IPS-15b (cell line): ENCODE measurements around the gene FAM169A.
"Not testable (repeated sequence)": the region's sequence is repeated elsewhere in the genome, so short reads cannot be mapped to it uniquely, and the experiment has no call there.

Source experiments
- H3K27me3 ChIP-seq: one replicate; pipeline ENCODE4 v1.6.1; 2013; ENCODE audit warnings: low read length; ENCODE audit not compliant: control insufficient read depth, insufficient read depth
- H3K36me3 ChIP-seq: one replicate; pipeline ENCODE4 v1.6.1; 2013; ENCODE audit warnings: low read length; ENCODE audit not compliant: control insufficient read depth, insufficient read depth
- H3K4me1 ChIP-seq: one replicate; pipeline ENCODE4 v1.6.1; 2013; ENCODE audit warnings: mild to moderate bottlenecking, low read length; ENCODE audit not compliant: control insufficient read depth, insufficient read depth
- H3K4me3 ChIP-seq: one replicate; pipeline ENCODE4 v1.5.1; 2013; ENCODE audit warnings: low read depth, low read length
- H3K9ac ChIP-seq: one replicate; pipeline ENCODE4 v1.6.1; 2013; ENCODE audit warnings: low read depth, mild to moderate bottlenecking, low read length
- H3K9me3 ChIP-seq: one replicate; pipeline ENCODE4 v1.6.1; 2013; ENCODE audit warnings: mild to moderate bottlenecking, low read length; ENCODE audit not compliant: control insufficient read depth, insufficient read depth

Gene FAM169A

DNA sequence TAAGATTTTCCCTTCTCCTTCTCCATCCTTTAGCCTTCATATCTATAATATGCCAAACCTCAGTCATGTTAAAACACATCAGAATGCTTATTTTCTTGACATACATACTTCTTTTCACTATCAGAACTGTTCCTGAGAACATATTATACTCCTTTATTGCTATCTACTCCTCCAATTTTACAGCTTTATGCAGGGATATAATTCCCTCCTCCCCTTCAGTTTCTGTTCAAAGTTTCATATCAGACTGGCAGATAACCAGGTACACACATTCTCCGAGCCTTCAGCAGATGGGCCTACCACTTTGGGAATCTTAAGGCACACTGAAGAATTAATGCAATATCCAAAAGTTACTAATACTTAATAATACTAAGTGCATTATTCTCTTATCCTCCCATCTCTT, 29.1 kb downstream of the FAM169A start:
- H3K4me1 ChIP-seq: no peaks in the 10 kb centered on the region
- no peaks in the 10 kb centered on the region for H3K27me3 ChIP-seq
- peaks cover 4% of the 10 kb centered on the region for H3K36me3 ChIP-seq
- no peak overlapping the region for H3K4me3 ChIP-seq
- no peak overlapping the region for H3K9ac ChIP-seq
- H3K9me3 ChIP-seq: no peaks in the 10 kb centered on the region

DNA sequence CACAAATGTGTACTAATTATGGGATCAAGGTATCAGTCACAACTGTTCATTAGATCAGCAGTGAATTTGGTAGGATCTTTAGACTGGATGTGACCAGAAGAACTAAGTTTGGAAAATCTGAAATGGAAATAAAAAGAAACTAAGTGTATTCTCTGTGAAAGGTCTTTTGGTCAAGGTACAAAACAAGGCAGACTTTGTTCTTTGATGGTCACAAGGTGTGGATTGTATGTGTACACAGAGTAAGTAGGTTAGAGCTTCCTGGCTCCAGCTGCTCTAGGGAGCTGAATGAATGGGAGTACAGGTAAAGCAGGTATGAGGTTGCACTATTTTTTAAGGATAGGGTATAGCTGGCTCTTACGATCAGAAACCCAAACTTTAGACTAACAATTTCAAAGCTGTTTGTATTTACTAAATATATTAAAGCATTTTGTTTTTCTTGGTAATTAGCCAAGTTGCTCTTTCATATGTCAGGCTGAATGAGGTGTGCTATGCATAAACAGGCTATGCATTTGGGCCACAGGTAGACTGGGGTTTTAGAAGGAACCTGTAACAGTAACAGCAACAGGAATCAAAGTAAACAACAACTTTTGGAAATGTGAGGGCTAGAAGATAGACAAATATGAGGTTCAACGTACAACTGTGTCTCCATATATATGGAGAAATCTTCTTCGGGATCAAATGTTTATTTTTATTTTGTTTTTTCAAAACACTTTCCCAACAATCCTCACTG, 32.5 kb downstream of the FAM169A start:
- no peaks in the 10 kb centered on the region for H3K4me1 ChIP-seq
- H3K27me3 ChIP-seq: no peaks in the 10 kb centered on the region
- no peak overlapping the region for H3K9ac ChIP-seq
- no peak overlapping the region for H3K4me3 ChIP-seq
- H3K9me3 ChIP-seq: no peaks in the 10 kb centered on the region
- peaks cover 4% of the 10 kb centered on the region for H3K36me3 ChIP-seq

GRCh38 chr5:74829413-74829812, 36.8 kb downstream of the FAM169A start:
- H3K27me3 ChIP-seq: no peaks in the 10 kb centered on the region
- H3K4me1 ChIP-seq: peaks cover 3% of the 10 kb centered on the region
- no peak overlapping the region for H3K9ac ChIP-seq
- H3K9me3 ChIP-seq: no peaks in the 10 kb centered on the region
- H3K36me3 ChIP-seq: no peaks in the 10 kb centered on the region
- H3K4me3 ChIP-seq: no peak overlapping the region

DNA sequence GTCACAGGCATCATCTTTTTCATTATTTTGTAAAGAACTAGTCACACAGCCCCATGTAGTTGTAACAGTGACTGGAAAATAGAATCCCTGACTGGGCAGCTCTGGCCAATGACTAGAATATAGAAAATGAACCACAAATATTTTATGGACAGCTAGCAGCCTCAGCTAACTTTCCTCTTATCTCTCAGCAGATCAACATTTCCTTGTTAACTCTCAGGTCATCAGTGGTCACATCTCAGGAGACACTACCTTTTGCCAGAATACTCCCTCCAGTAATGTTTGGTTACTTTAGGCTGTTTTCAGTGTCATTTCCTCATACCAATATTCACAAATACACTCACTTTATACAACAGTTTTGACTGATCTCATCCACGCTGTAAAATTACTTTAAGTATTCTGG, 43.9 kb downstream of the FAM169A start:
- Histone ChIP-seq H3K9me3 (no peaks in the 10 kb centered on the region), H3K36me3 (no peaks in the 10 kb centered on the region), H3K9ac (no peak overlapping the region), H3K4me1 (peaks cover 38% of the 10 kb centered on the region), H3K27me3 (no peaks in the 10 kb centered on the region), H3K4me3 (no peak overlapping the region)

- no peaks in the 10 kb centered on the region for H3K36me3 ChIP-seq
- peaks cover 41% of the 10 kb centered on the region for H3K4me1 ChIP-seq
- no peak overlapping the region for H3K4me3 ChIP-seq
- no peak overlapping the region for H3K9ac ChIP-seq
- H3K27me3 ChIP-seq: no peaks in the 10 kb centered on the region
- no peaks in the 10 kb centered on the region for H3K9me3 ChIP-seq
Measured at GRCh38 chr5:74816875-74817274, 49.3 kb downstream of the FAM169A start.

- no peak overlapping the region for H3K9ac ChIP-seq
- no peaks in the 10 kb centered on the region for H3K9me3 ChIP-seq
- H3K27me3 ChIP-seq: no peaks in the 10 kb centered on the region
- H3K36me3 ChIP-seq: no peaks in the 10 kb centered on the region
- H3K4me3 ChIP-seq: no peak overlapping the region
- H3K4me1 ChIP-seq: peaks cover 6% of the 10 kb centered on the region
Measured at GRCh38 chr5:74810915-74811314, 55.3 kb downstream of the FAM169A start.

GRCh38 chr5:74801941-74802340, 64.2 kb downstream of the FAM169A start:
- Histone ChIP-seq H3K36me3 (peaks cover 18% of the 10 kb centered on the region), H3K4me1 (no peaks in the 10 kb centered on the region)

GRCh38 chr5:74801197-74801596, 65.0 kb downstream of the FAM169A start:
- no peaks in the 10 kb centered on the region for H3K4me1 ChIP-seq
- H3K27me3 ChIP-seq: no peaks in the 10 kb centered on the region
- no peak overlapping the region for H3K9ac ChIP-seq
- H3K4me3 ChIP-seq: no peak overlapping the region
- H3K36me3 ChIP-seq: peaks cover 22% of the 10 kb centered on the region
- no peaks in the 10 kb centered on the region for H3K9me3 ChIP-seq

More at GRCh38 chr5:74801941-74802340, 64.2 kb downstream of the FAM169A start:
- Histone ChIP-seq H3K9ac (no peak overlapping the region), H3K4me3 (no peak overlapping the region), H3K27me3 (no peaks in the 10 kb centered on the region), H3K9me3 (no peaks in the 10 kb centered on the region)

- Histone ChIP-seq H3K36me3 (peaks cover 22% of the 10 kb centered on the region), H3K9me3 (no peaks in the 10 kb centered on the region)
Measured at GRCh38 chr5:74798977-74799911, 66.9 kb downstream of the FAM169A start.

GRCh38 chr5:74791669-74792068, 74.5 kb downstream of the FAM169A start:
- not testable (repeated sequence) for H3K27me3 ChIP-seq, H3K36me3 ChIP-seq, H3K4me3 ChIP-seq, H3K9me3 ChIP-seq, H3K4me1 ChIP-seq, H3K9ac ChIP-seq

More at GRCh38 chr5:74798977-74799911, 66.9 kb downstream of the FAM169A start:
- Histone ChIP-seq H3K4me3 (no peak overlapping the region), H3K27me3 (no peaks in the 10 kb centered on the region), H3K9ac (no peak overlapping the region), H3K4me1 (no peaks in the 10 kb centered on the region)

GRCh38 chr5:74787424-74787823, 78.8 kb downstream of the FAM169A start:
- Histone ChIP-seq H3K4me1 (no peaks in the 10 kb centered on the region), H3K9me3 (no peaks in the 10 kb centered on the region), H3K27me3 (no peaks in the 10 kb centered on the region), H3K36me3 (peaks cover 6% of the 10 kb centered on the region), H3K4me3 (no peak overlapping the region), H3K9ac (no peak overlapping the region)

- H3K9me3 ChIP-seq: no peaks in the 10 kb centered on the region
- no peaks in the 10 kb centered on the region for H3K27me3 ChIP-seq
- H3K4me1 ChIP-seq: no peaks in the 10 kb centered on the region
- no peak overlapping the region for H3K9ac ChIP-seq
- H3K4me3 ChIP-seq: no peak overlapping the region
- H3K36me3 ChIP-seq: peaks cover 6% of the 10 kb centered on the region
Measured at GRCh38 chr5:74786851-74787250, 79.3 kb downstream of the FAM169A start.
